ENCODE measurements around the gene HOXC12.

- TF ChIP-seq CTCF (IDR thresholded peaks at IDR 0.05) (no peak), POLR2AphosphoS5 (IDR thresholded peaks at IDR 0.05) (no peak)
Measured at GRCh38 chr12:53988541-53989226, 34.0 kb downstream of the HOXC12 start.
